HEK293T (cell line): ENCODE results near the gene RGL2.

Source experiments
- ARNT ChIP-seq: fragments of 450-650 bp; IDR thresholded peaks from 2 replicates; pipeline ENCODE4 v1.6.1; 2017; ENCODE audit warnings: mild to moderate bottlenecking
- BHLHE40 ChIP-seq: fragments of 450-650 bp; IDR thresholded peaks from 2 replicates; pipeline ENCODE4 v1.6.1; 2016; ENCODE audit warnings: mild to moderate bottlenecking, moderate library complexity, borderline replicate concordance
- CTBP1 ChIP-seq: fragments of 450-650 bp; IDR thresholded peaks from 2 replicates; pipeline ENCODE4 v1.6.1; 2016; ENCODE audit warnings: borderline replicate concordance
- ELF4 ChIP-seq: fragments of 450-650 bp; IDR thresholded peaks from 2 replicates; pipeline ENCODE4 v1.6.1; 2017; ENCODE audit warnings: antibody characterized with exemption
- FOXA1 ChIP-seq: fragments of 450-650 bp; IDR thresholded peaks from 2 replicates; pipeline ENCODE4 v1.6.1; 2016; ENCODE audit warnings: mild to moderate bottlenecking
- FOXM1 ChIP-seq: fragments of 450-650 bp; IDR thresholded peaks from 2 replicates; pipeline ENCODE4 v1.6.1; 2017; ENCODE audit warnings: mild to moderate bottlenecking, borderline replicate concordance
- HDGF ChIP-seq: fragments of 450-650 bp; IDR thresholded peaks from 2 replicates; pipeline ENCODE4 v1.6.1; 2017; ENCODE audit warnings: antibody characterized with exemption, borderline replicate concordance
- L3MBTL2 ChIP-seq: fragments of 450-650 bp; conservative IDR thresholded peaks from 2 replicates; pipeline ENCODE4 v1.6.1; 2016; ENCODE audit warnings: mild to moderate bottlenecking
- NFRKB ChIP-seq: fragments of 450-650 bp; IDR thresholded peaks from 2 replicates; pipeline ENCODE4 v1.6.1; 2016; ENCODE audit warnings: mild to moderate bottlenecking, moderate library complexity
- SP1 ChIP-seq: fragments of 450-650 bp; IDR thresholded peaks from 2 replicates; pipeline ENCODE4 v1.6.1; 2017
- SUZ12 ChIP-seq: fragments of 450-650 bp; IDR thresholded peaks from 2 replicates; pipeline ENCODE4 v1.6.1; 2016; ENCODE audit warnings: mild to moderate bottlenecking
- TARDBP ChIP-seq: fragments of 450-650 bp; IDR thresholded peaks from 2 replicates; pipeline ENCODE4 v1.6.1; 2016
- ZNF384 ChIP-seq: fragments of 450-650 bp; IDR thresholded peaks from 2 replicates; pipeline ENCODE4 v1.6.1; 2016

DNA sequence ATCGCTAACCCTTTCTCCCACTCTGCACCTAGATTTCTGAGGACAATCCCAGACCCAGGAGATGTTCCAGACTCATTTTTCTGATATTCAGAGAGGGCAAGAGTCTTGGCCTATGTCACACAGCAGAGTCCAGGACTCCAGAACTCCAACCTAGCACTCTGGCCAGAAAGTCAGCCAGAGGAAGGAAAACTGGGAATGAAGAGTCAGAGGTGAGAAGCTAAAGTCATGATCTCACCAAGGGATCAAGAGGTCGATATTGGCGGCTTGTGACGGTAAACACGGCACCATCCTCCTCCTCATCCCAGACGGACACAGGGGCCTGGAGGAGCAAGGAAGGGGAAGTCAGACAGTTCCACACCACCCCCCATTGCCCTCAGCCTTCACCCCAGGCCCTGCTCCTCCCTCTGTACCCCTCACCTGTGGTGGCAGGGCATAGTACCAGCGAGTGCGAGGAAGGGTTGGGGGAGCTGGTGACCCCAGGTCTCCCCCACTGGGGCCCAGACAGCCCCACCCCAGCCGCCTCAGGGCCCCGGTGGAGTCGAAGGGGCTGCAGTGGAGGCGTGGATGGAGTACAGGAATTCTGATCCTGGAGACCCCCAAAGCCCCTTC, 1.8 kb downstream of the RGL2 start:
- no peak for TF ChIP-seq ZNF384
- no peak for TF ChIP-seq HDGF
- TF ChIP-seq FOXA1: no peak
- TF ChIP-seq SUZ12: no peak
- no peak for TF ChIP-seq TARDBP
- TF ChIP-seq ARNT: no peak
- TF ChIP-seq NFRKB: no peak
- no peak for TF ChIP-seq CTBP1
- no peak for TF ChIP-seq FOXM1
- no peak for TF ChIP-seq ELF4
- no peak for TF ChIP-seq BHLHE40
- TF ChIP-seq SP1: no peak
- TF ChIP-seq L3MBTL2: no peak
